K562 (cell line): ENCODE results near the gene MYO1D. TPM values are rescaled to one million over a fixed set of nuclear protein-coding genes. Genes with fewer than 3 reads are reported as not detected.

Source experiments
- BRD4 ChIP-seq: fragments of 200-600 bp; sonication (generic); IDR thresholded peaks from 2 replicates; pipeline ENCODE4 v1.6.1; 2017; ENCODE audit warnings: inconsistent platforms
- CAMTA2 ChIP-seq: fragments of 250-450 bp; sonication (Bioruptor Pico); conservative IDR thresholded peaks from 2 replicates; pipeline ENCODE4 v1.5.1; 2022
- CHD1 ChIP-seq: fragments of 200-600 bp; sonication (generic); IDR thresholded peaks from one replicate; pipeline ENCODE4 v1.6.1; 2012; ENCODE audit warnings: mild to moderate bottlenecking, moderate library complexity, low read length, inconsistent platforms
- ZBTB1 ChIP-seq: sonication (generic); formaldehyde crosslinking; IDR thresholded peaks from 2 replicates; pipeline ENCODE4 v1.8.1; 2023; ENCODE audit warnings: missing genetic modification reagents, low read depth, mild to moderate bottlenecking, borderline replicate concordance
- ZFP1 ChIP-seq: fragments of 450-650 bp; formaldehyde crosslinking; IDR thresholded peaks from 2 replicates; pipeline ENCODE4 v1.4.0; 2020; ENCODE audit warnings: mild to moderate bottlenecking, mixed read lengths
- polyA plus RNA-seq, 8 experiments: library from polyadenylated mRNA; depleted of rRNA in 4 of 8; stranded (reverse) in 5 of 8; unstranded in 3 of 8; fragments of >200 nt; fragmentation: Nextera tagmentation in 2 of 8; fragmentation: Illumina TruSeq in 1 of 8; extraction: Ambion mirVana in 2 of 8; extraction: Trizol in 1 of 8; gene quantifications; 2 replicates each; pipeline versions ENCODE4 v1.2.1 to v1.2.3, GENCODE V29; 2011 to 2014; ENCODE audit warnings: inconsistent platforms in 1 of 8, missing spikeins in 1 of 8
- total RNA-seq, 7 experiments: library from RNA; depleted of rRNA in 6 of 7; stranded (reverse); fragments of >200 nt in 6 of 7; fragmentation: Illumina TruSeq in 2 of 7; extraction: Trizol in 2 of 7; gene quantifications; 2 replicates each; pipeline versions ENCODE4 v1.2.1 to v1.2.3, GENCODE V29; 2011 to 2021; ENCODE audit warnings: low replicate concordance in 1 of 7
- TF ChIP-seq, protein P1 (sequence below), 2 experiments: fragments of 450-650 bp; IDR thresholded peaks; 2 replicates each; pipeline ENCODE4 v1.6.1; 2016; ENCODE audit warnings: mild to moderate bottlenecking in 2 of 2, borderline replicate concordance in 1 of 2, low read depth in 1 of 2, moderate library complexity in 1 of 2
- TF ChIP-seq, protein P2 (sequence below): fragments of 450-650 bp; IDR thresholded peaks from 2 replicates; pipeline ENCODE4 v1.6.1; 2016
- TF ChIP-seq, protein P3 (sequence below): fragments of 450-650 bp; IDR thresholded peaks from 2 replicates; pipeline ENCODE4 v1.6.1; 2016; ENCODE audit warnings: antibody characterized with exemption
- TF ChIP-seq, protein P4 (sequence below): fragments of 200-800 bp; sonication (Bioruptor generic); IDR thresholded peaks from 2 replicates; pipeline ENCODE4 v1.6.1; 2016; ENCODE audit warnings: missing genetic modification characterization, missing compliant biosample characterization
- TF ChIP-seq, protein P5 (sequence below): fragments of 450-650 bp; formaldehyde crosslinking; IDR thresholded peaks from 2 replicates; pipeline ENCODE4 v1.4.0; 2022; ENCODE audit warnings: missing genetic modification characterization

MYO1D gene
- total and polyA plus RNA-seq, 9 of the 15 experiments (the other 6 are each of a cell fraction or from before 2014, with no cell fraction given): 2.1 to 71.2 (median 45.4) TPM

DNA sequence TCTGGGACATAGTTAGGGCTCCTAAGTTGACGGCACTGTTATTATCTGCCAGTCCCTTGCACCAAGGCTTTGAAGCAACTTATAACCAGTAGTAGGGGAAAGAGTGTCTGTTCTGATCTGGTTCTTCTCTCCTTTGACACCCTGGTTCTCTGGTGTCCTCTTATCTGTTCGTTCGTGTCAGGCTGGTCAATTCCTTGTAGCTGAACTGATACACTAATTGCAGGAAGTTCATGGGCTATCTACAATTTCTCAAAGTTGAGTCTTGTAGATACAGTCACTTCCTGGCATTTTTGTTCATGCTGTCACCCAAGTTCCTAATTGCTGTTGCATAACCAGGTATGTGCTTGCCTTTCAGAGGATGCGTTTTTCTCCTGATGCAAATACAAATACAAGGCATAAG is 17.3 kb upstream of the MYO1D start (continued):
- TF ChIP-seq, protein P1, sequence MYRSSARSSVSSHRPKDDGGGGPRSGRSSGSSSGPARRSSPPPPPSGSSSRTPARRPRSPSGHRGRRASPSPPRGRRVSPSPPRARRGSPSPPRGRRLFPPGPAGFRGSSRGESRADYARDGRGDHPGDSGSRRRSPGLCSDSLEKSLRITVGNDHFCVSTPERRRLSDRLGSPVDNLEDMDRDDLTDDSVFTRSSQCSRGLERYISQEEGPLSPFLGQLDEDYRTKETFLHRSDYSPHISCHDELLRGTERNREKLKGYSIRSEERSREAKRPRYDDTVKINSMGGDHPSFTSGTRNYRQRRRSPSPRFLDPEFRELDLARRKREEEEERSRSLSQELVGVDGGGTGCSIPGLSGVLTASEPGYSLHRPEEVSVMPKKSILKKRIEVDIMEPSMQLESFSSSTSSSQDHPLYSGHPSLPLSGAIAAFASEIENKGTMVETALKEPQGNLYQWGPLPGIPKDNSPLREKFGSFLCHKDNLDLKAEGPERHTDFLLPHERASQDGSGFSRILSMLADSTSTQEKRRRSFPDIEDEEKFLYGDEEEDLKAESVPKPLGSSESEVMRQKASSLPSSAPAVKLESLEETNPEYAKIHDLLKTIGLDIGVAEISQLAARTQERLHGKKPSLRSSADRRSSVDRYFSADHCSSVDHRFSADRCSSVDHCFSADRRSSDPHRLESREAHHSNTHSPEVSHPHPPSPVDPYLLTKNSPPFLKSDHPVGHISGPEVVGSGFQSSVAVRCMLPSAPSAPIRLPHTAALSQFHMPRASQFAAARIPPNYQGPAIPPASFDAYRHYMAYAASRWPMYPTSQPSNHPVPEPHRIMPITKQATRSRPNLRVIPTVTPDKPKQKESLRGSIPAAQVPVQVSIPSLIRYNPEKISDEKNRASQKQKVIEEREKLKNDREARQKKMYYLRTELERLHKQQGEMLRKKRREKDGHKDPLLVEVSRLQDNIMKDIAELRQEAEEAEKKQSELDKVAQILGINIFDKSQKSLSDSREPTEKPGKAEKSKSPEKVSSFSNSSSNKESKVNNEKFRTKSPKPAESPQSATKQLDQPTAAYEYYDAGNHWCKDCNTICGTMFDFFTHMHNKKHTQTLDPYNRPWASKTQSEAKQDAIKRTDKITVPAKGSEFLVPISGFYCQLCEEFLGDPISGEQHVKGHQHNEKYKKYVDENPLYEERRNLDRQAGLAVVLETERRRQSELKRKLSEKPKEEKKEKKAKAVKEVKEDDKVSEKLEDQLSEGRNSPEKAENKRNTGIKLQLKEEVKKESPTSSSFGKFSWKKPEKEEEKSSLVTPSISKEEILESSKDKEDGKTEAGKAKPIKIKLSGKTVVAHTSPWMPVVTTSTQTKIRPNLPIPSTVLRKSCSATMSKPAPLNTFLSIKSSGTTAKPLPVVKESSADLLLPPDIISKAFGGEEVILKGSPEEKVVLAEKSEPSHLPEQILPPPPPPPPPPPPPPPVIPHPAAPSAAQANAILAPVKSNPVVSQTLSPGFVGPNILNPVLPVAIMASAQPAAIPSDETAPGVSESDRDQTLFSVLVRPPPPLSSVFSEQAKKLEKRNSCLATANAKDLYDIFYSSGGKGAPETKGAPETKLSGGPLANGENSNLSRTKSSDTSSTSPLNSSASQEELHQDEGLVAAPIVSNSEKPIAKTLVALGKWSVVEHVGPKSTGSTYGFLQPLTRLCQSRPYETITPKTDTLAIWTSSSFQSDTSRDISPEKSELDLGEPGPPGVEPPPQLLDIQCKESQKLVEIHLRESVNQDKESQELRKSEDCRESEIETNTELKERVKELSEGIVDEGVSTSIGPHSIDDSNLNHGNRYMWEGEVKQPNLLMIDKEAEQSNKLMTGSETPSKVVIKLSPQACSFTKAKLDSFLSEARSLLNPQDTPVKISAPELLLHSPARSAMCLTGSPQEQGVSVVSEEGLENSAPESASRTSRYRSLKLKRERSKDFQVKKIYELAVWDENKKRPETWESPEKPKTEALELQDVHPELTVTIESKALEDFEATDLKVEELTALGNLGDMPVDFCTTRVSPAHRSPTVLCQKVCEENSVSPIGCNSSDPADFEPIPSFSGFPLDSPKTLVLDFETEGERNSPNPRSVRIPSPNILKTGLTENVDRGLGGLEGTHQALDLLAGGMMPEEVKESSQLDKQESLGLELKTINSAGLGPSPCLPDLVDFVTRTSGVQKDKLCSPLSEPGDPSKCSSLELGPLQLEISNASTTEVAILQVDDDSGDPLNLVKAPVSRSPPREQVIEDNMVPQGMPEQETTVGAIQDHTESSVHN (IDR thresholded peaks at IDR 0.05; ENCODE audit: borderline replicate concordance in 1 of 2, low read depth in 1 of 2): peak in 1 of 2 experiments; percentile 59; a peak in 1 of 4 replicates
- TF ChIP-seq, protein P2, sequence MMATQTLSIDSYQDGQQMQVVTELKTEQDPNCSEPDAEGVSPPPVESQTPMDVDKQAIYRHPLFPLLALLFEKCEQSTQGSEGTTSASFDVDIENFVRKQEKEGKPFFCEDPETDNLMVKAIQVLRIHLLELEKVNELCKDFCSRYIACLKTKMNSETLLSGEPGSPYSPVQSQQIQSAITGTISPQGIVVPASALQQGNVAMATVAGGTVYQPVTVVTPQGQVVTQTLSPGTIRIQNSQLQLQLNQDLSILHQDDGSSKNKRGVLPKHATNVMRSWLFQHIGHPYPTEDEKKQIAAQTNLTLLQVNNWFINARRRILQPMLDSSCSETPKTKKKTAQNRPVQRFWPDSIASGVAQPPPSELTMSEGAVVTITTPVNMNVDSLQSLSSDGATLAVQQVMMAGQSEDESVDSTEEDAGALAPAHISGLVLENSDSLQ: peak; percentile 62
- TF ChIP-seq ZBTB1 (no peak), CHD1 (no peak), ZFP1 (CRISPR knock-in tag) (no peak), CAMTA2 (no peak), BRD4 (no peak)
- TF ChIP-seq, protein P3, sequence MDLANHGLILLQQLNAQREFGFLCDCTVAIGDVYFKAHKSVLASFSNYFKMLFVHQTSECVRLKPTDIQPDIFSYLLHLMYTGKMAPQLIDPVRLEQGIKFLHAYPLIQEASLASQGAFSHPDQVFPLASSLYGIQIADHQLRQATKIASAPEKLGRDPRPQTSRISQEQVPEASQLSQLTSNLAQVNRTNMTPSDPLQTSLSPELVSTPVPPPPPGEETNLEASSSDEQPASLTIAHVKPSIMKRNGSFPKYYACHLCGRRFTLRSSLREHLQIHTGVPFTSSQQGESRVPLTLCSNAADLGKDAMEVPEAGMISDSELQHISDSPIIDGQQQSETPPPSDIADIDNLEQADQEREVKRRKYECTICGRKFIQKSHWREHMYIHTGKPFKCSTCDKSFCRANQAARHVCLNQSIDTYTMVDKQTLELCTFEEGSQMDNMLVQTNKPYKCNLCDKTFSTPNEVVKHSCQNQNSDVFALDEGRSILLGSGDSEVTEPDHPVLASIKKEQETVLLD: peak; percentile 83
- TF ChIP-seq, protein P4, sequence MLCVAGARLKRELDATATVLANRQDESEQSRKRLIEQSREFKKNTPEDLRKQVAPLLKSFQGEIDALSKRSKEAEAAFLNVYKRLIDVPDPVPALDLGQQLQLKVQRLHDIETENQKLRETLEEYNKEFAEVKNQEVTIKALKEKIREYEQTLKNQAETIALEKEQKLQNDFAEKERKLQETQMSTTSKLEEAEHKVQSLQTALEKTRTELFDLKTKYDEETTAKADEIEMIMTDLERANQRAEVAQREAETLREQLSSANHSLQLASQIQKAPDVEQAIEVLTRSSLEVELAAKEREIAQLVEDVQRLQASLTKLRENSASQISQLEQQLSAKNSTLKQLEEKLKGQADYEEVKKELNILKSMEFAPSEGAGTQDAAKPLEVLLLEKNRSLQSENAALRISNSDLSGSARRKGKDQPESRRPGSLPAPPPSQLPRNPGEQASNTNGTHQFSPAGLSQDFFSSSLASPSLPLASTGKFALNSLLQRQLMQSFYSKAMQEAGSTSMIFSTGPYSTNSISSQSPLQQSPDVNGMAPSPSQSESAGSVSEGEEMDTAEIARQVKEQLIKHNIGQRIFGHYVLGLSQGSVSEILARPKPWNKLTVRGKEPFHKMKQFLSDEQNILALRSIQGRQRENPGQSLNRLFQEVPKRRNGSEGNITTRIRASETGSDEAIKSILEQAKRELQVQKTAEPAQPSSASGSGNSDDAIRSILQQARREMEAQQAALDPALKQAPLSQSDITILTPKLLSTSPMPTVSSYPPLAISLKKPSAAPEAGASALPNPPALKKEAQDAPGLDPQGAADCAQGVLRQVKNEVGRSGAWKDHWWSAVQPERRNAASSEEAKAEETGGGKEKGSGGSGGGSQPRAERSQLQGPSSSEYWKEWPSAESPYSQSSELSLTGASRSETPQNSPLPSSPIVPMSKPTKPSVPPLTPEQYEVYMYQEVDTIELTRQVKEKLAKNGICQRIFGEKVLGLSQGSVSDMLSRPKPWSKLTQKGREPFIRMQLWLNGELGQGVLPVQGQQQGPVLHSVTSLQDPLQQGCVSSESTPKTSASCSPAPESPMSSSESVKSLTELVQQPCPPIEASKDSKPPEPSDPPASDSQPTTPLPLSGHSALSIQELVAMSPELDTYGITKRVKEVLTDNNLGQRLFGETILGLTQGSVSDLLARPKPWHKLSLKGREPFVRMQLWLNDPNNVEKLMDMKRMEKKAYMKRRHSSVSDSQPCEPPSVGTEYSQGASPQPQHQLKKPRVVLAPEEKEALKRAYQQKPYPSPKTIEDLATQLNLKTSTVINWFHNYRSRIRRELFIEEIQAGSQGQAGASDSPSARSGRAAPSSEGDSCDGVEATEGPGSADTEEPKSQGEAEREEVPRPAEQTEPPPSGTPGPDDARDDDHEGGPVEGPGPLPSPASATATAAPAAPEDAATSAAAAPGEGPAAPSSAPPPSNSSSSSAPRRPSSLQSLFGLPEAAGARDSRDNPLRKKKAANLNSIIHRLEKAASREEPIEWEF (CRISPR knock-in tag): no peak
- TF ChIP-seq, protein P5, sequence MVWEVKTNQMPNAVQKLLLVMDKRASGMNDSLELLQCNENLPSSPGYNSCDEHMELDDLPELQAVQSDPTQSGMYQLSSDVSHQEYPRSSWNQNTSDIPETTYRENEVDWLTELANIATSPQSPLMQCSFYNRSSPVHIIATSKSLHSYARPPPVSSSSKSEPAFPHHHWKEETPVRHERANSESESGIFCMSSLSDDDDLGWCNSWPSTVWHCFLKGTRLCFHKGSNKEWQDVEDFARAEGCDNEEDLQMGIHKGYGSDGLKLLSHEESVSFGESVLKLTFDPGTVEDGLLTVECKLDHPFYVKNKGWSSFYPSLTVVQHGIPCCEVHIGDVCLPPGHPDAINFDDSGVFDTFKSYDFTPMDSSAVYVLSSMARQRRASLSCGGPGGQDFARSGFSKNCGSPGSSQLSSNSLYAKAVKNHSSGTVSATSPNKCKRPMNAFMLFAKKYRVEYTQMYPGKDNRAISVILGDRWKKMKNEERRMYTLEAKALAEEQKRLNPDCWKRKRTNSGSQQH (CRISPR knock-in tag): no peak
